Mesendoderm (in vitro differentiated cells): ENCODE results near the gene ARL15.

Source experiments
- DNase-seq: peaks from one replicate; pipeline ENCODE4 v3.0.0; 2013
- H2AK5ac ChIP-seq: 2 replicates; pipeline ENCODE4 v1.6.1; 2013; ENCODE audit warnings: low read length, inconsistent platforms
- H2BK120ac ChIP-seq: 2 replicates; pipeline ENCODE4 v1.6.1; 2013; ENCODE audit warnings: low read depth, mild to moderate bottlenecking, low read length, moderate library complexity, mixed read lengths
- H2BK15ac ChIP-seq: replicated peaks from 2 replicates; pipeline ENCODE4 v1.6.1; 2013; ENCODE audit warnings: low read depth, mild to moderate bottlenecking, moderate library complexity
- H2BK5ac ChIP-seq: 2 replicates; pipeline ENCODE4 v1.6.1; 2013; ENCODE audit warnings: low read length, inconsistent platforms
- H3K18ac ChIP-seq: 2 replicates; pipeline ENCODE4 v1.6.1; 2013; ENCODE audit warnings: mild to moderate bottlenecking, low read length, mixed read lengths
- H3K23ac ChIP-seq: one replicate; pipeline ENCODE4 v1.6.1; 2013; ENCODE audit warnings: low read length
- H3K27ac ChIP-seq: 2 replicates; pipeline ENCODE4 v1.5.1; 2013; ENCODE audit warnings: low read depth, mild to moderate bottlenecking, inconsistent platforms, low read length, moderate library complexity
- H3K27me3 ChIP-seq: 2 replicates; pipeline ENCODE4 v1.6.1; 2013; ENCODE audit warnings: low read length, control low read depth, mild to moderate bottlenecking, inconsistent platforms; ENCODE audit not compliant: insufficient read depth, poor library complexity
- H3K36me3 ChIP-seq: 2 replicates; pipeline ENCODE4 v1.6.1; 2013; ENCODE audit warnings: low read length, inconsistent platforms; ENCODE audit not compliant: control insufficient read depth, insufficient read depth
- H3K4ac ChIP-seq: one replicate; pipeline ENCODE4 v1.6.1; 2013; ENCODE audit warnings: low read depth, mild to moderate bottlenecking, low read length, moderate library complexity
- H3K4me1 ChIP-seq: 2 replicates; pipeline ENCODE4 v1.6.1; 2013; ENCODE audit warnings: low read depth, low read length, inconsistent platforms; ENCODE audit not compliant: control insufficient read depth
- H3K4me2 ChIP-seq: 2 replicates; pipeline ENCODE4 v1.6.1; 2013; ENCODE audit warnings: low read length
- H3K4me3 ChIP-seq: 2 replicates; pipeline ENCODE4 v1.5.1; 2013; ENCODE audit warnings: mild to moderate bottlenecking, low read length
- H3K56ac ChIP-seq: one replicate; pipeline ENCODE4 v1.6.1; 2013; ENCODE audit warnings: low read length
- H3K79me1 ChIP-seq: 2 replicates; pipeline ENCODE4 v1.6.1; 2013; ENCODE audit warnings: low read length, inconsistent platforms
- H3K79me2 ChIP-seq: 2 replicates; pipeline ENCODE4 v1.6.1; 2013; ENCODE audit warnings: mild to moderate bottlenecking, low read length; ENCODE audit not compliant: control insufficient read depth, insufficient read depth
- H3K9ac ChIP-seq: 2 replicates; pipeline ENCODE4 v1.6.1; 2013; ENCODE audit warnings: low read length, inconsistent platforms
- H4K5ac ChIP-seq: one replicate; pipeline ENCODE4 v1.6.1; 2013; ENCODE audit warnings: low read length
- H4K8ac ChIP-seq: one replicate; pipeline ENCODE4 v1.6.1; 2013; ENCODE audit warnings: low read depth, mild to moderate bottlenecking, control low read depth, low read length, moderate library complexity
- WGBS: extraction: QIAGEN DNeasy Blood & Tissue Kit; methylation state at CpG from one replicate; pipeline ENCODE4 v1.1.7; 2013; ENCODE audit warnings: low lambda C conversion rate, missing lambda C conversion rate; ENCODE audit not compliant: insufficient coverage; ENCODE audit errors: extremely low coverage; 5-methylcytosine and 5-hydroxymethylcytosine counted together

Gene ARL15

DNA sequence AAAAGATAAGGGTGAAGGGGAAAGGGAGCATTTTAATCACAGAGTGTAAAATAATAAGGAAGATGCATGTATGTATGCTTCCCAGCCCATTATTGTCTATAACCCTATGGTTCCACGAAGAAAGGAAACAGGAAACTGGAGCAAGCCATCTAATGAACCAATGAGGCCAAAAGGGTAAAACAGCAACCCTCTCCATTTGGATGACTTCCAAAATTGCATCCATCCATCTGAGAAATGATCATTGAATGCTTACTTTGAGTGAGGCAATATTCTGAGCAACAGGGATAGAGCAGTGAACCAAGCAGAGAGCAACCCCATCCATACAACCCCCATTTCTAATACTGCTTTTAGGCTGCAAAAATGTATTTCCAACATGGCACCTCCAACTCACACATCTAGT lies 46.9 kb downstream of the ARL15 start:
- peaks cover 6% of the 10 kb centered on the region for H3K79me1 ChIP-seq
- no peak overlapping the region for H2AK5ac ChIP-seq
- H2BK5ac ChIP-seq: no peak overlapping the region
- H3K36me3 ChIP-seq: no peaks in the 10 kb centered on the region
- no peaks in the 10 kb centered on the region for H3K79me2 ChIP-seq
- H3K27ac ChIP-seq: no peak overlapping the region
- no peak overlapping the region for H4K8ac ChIP-seq
- no peak overlapping the region for H3K4me2 ChIP-seq
- H3K56ac ChIP-seq: no peak overlapping the region
- no peak overlapping the region for H3K18ac ChIP-seq
- no peaks in the 10 kb centered on the region for H3K27me3 ChIP-seq
- no peak for DNase-seq
- H3K4me3 ChIP-seq: no peak overlapping the region
- H4K5ac ChIP-seq: no peak overlapping the region
- no peak overlapping the region for H3K9ac ChIP-seq
- H3K4me1 ChIP-seq: peaks cover 3% of the 10 kb centered on the region
- H2BK120ac ChIP-seq: no peak overlapping the region
- no peak overlapping the region for H3K23ac ChIP-seq
- no peak overlapping the region for H2BK15ac ChIP-seq
- H3K4ac ChIP-seq: no peak overlapping the region
- no CpG with 5 or more reads among the region's 1 CpG for WGBS

DNA sequence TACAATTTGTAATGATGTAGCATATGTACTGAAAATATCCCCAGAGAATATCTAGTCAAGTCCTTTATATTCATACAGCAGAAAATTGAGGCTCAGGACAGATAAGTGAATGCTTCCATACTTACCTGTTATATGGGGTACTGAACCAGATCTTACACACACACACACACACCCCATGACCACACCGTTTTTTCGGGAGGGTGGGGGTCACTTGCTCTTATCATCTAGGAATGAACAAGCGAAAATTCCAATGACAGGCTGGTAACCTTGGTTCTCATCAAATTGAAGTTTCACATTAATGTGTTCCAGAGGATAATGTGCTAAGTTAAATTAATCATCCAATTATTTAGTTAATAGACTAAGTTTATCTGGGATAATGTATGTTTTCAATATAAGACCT lies 48.8 kb downstream of the ARL15 start:
- Histone ChIP-seq H2BK120ac (no peak overlapping the region), H3K56ac (no peak overlapping the region), H2AK5ac (no peak overlapping the region), H3K4me1 (peaks cover 3% of the 10 kb centered on the region), H4K8ac (no peak overlapping the region), H2BK5ac (no peak overlapping the region), H3K27me3 (no peaks in the 10 kb centered on the region), H3K23ac (no peak overlapping the region), H3K79me2 (no peaks in the 10 kb centered on the region), H3K9ac (no peak overlapping the region), H3K4me3 (no peak overlapping the region), H3K4me2 (no peak overlapping the region), H3K36me3 (no peaks in the 10 kb centered on the region), H3K4ac (no peak overlapping the region), H3K27ac (no peak overlapping the region), H2BK15ac (no peak overlapping the region), H3K79me1 (peaks cover 6% of the 10 kb centered on the region), H4K5ac (no peak overlapping the region), H3K18ac (no peak overlapping the region)
- no peak for DNase-seq
- no CpG with 5 or more reads among the region's 3 CpGs for WGBS

DNA sequence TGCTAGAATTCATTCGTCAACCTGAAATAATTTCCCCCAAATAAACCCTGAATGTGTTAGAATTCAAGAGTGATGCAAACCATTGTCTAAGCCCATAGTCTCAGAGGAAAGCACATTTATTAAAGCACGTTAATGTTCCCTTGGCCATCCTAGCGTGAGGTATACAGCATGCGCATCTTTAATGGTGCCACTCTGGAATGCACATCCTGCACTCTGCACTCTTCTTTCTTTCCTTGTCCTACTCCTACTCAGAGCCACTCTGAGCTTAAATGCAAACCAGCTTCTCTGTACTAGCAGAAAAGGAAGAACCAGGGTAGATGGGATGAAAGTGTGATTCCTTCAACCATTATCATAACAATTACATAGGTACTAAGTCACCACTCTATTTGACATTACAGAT lies 50.4 kb downstream of the ARL15 start:
- no peak overlapping the region for H3K9ac ChIP-seq
- no peak overlapping the region for H4K8ac ChIP-seq
- H3K23ac ChIP-seq: no peak overlapping the region
- H2BK5ac ChIP-seq: no peak overlapping the region
- H2BK120ac ChIP-seq: no peak overlapping the region
- no peaks in the 10 kb centered on the region for H3K27me3 ChIP-seq
- H3K18ac ChIP-seq: no peak overlapping the region
- no peaks in the 10 kb centered on the region for H3K36me3 ChIP-seq
- H3K4ac ChIP-seq: no peak overlapping the region
- no CpG with 5 or more reads among the region's 4 CpGs for WGBS
- H3K56ac ChIP-seq: no peak overlapping the region
- no peaks in the 10 kb centered on the region for H3K79me2 ChIP-seq
- no peak overlapping the region for H3K4me2 ChIP-seq
- no peak overlapping the region for H3K4me3 ChIP-seq
- peaks cover 6% of the 10 kb centered on the region for H3K79me1 ChIP-seq
- H3K27ac ChIP-seq: no peak overlapping the region
- H4K5ac ChIP-seq: no peak overlapping the region
- peaks cover 3% of the 10 kb centered on the region for H3K4me1 ChIP-seq
- H2BK15ac ChIP-seq: no peak overlapping the region
- no peak overlapping the region for H2AK5ac ChIP-seq
- DNase-seq: no peak

DNA sequence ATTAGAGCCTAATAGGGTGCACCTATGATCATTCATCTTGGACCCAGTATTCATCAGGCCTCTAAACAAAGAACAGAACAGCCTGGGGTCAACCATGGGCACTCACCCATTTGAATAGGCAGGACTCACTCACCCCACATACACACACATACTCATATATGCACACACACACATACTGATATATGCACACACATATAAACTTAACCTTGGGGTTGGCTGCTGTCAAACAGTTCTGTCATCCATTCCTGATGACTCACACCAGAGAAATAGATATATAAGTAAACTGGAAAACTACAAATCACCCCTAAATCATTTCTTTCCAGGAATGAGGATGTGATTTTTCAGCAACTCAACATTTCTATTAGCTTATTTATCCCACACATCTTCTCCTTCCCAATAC lies 51.3 kb downstream of the ARL15 start:
- Histone ChIP-seq H3K4me2 (no peak overlapping the region), H3K36me3 (no peaks in the 10 kb centered on the region), H4K5ac (no peak overlapping the region), H3K27ac (no peak overlapping the region), H3K4me1 (peaks cover 3% of the 10 kb centered on the region), H3K56ac (no peak overlapping the region), H2AK5ac (no peak overlapping the region), H2BK15ac (no peak overlapping the region), H3K4me3 (no peak overlapping the region), H3K27me3 (no peaks in the 10 kb centered on the region), H2BK5ac (no peak overlapping the region), H3K18ac (no peak overlapping the region), H3K9ac (no peak overlapping the region), H2BK120ac (no peak overlapping the region), H4K8ac (no peak overlapping the region), H3K79me2 (no peaks in the 10 kb centered on the region), H3K4ac (no peak overlapping the region), H3K23ac (no peak overlapping the region), H3K79me1 (peaks cover 5% of the 10 kb centered on the region)
- no peak for DNase-seq

DNA sequence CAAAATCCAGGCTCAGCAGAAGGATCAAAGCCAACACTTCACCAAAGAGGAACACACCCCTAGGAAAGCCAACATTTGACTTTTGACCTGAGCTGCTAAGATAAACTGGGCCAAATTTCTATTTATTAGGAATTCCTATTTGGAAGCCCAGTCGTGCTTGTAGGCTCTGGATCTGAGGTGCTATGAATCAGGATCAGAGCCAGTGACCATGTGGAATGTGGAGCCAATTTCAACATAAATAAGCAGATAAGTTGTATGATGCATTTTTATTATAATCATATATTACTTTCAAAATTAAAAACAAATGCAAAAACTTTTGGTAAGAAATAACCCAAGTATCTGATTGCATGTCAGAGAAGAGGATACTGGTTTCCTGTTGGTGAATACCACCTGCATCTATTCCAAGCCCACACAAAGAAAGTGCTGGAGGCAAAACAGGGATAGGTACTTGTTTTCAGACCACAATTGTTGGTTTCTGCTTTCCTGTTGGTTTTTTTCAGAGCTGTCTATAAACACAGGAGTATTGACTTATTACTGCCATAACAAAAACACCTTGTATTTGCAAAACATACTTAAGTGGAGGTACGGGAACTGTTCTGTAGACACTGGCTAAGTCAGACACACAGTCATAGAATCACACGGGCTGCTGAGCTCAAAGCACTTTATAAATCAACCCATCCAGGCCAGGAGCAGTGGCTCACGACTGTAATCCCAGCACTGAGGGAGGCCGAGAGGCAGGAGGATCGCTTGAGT lies 52.8 kb downstream of the ARL15 start:
- H3K36me3 ChIP-seq: no peaks in the 10 kb centered on the region

More for the DNA sequence above, 52.8 kb downstream of the ARL15 start:
- Histone ChIP-seq H4K5ac (no peak overlapping the region), H3K4me1 (no peaks in the 10 kb centered on the region), H2BK5ac (no peak overlapping the region), H3K23ac (no peak overlapping the region), H3K9ac (no peak overlapping the region), H3K4ac (no peak overlapping the region), H2BK120ac (no peak overlapping the region), H3K27me3 (no peaks in the 10 kb centered on the region), H3K79me1 (peaks cover 3% of the 10 kb centered on the region), H3K79me2 (no peaks in the 10 kb centered on the region), H3K18ac (no peak overlapping the region), H4K8ac (no peak overlapping the region), H2BK15ac (no peak overlapping the region), H3K4me2 (no peak overlapping the region), H3K27ac (no peak overlapping the region), H3K4me3 (no peak overlapping the region), H2AK5ac (no peak overlapping the region), H3K56ac (no peak overlapping the region)
- WGBS: no CpG with 5 or more reads among the region's 6 CpGs
- no peak for DNase-seq
